CD4-positive, CD25-positive, alpha-beta regulatory T cell (primary cell): ENCODE results near the gene NFE2L3. TPM values are rescaled to one million over a fixed set of nuclear protein-coding genes. Genes with fewer than 3 reads are reported as not detected.
"Not testable (repeated sequence)": the region's sequence is repeated elsewhere in the genome, so short reads cannot be mapped to it uniquely, and the experiment has no call there.

ENCODE experiments used
- ATAC-seq, 2 donors: fragments of 150-1000 bp; cut with Tn5 transposase; one replicate each; pipeline ENCODE4 v1.10.0; 2021; ENCODE audit warnings: low read depth in 2 of 2, moderate number of reproducible peaks in 2 of 2, moderate library complexity in 1 of 2
- DNase-seq, 3 donors: peaks; one replicate each; pipeline versions ENCODE4 v3.0.0 to v3.0.0-alpha.2; 2012 to 2022; ENCODE audit warnings: mixed read lengths in 1 of 3
- H3K27ac ChIP-seq: one replicate; pipeline ENCODE4 v1.7.0; 2013; ENCODE audit warnings: mild to moderate bottlenecking, low read length; ENCODE audit not compliant: insufficient read depth, poor library complexity, severe bottlenecking
- H3K27me3 ChIP-seq: one replicate; pipeline ENCODE4 v1.7.0; 2013; ENCODE audit warnings: low read length; ENCODE audit not compliant: control insufficient read depth, insufficient read depth
- H3K36me3 ChIP-seq: one replicate; pipeline ENCODE4 v1.7.0; 2013; ENCODE audit warnings: mild to moderate bottlenecking, low read length, moderate library complexity; ENCODE audit not compliant: control insufficient read depth, insufficient read depth
- H3K4me1 ChIP-seq: 2 replicates; pipeline ENCODE4 v1.7.0; 2013; ENCODE audit warnings: mild to moderate bottlenecking, low read length; ENCODE audit not compliant: insufficient read depth, control insufficient read depth, poor library complexity, severe bottlenecking
- H3K4me3 ChIP-seq: one replicate; pipeline ENCODE4 v1.7.0; 2013; ENCODE audit warnings: low read depth, mild to moderate bottlenecking, low read length, moderate library complexity
- H3K9me3 ChIP-seq, 2 experiments: 1 replicate in 1 of 2; 2 replicates in 1 of 2; pipeline ENCODE4 v1.7.0; 2013; ENCODE audit warnings: low read length in 2 of 2, mild to moderate bottlenecking in 1 of 2, moderate library complexity in 1 of 2; ENCODE audit not compliant: control insufficient read depth in 2 of 2
- H3K27ac Mint-ChIP-seq, 3 donors: one replicate each; pipeline ENCODE4 v1.8.0; 2020 to 2022; ENCODE audit warnings: mild to moderate bottlenecking in 3 of 3, mixed read lengths in 3 of 3, moderate library complexity in 2 of 3
- H3K27me3 Mint-ChIP-seq: one replicate; pipeline ENCODE4 v1.8.0; 2022; ENCODE audit warnings: mild to moderate bottlenecking, mixed read lengths
- H3K36me3 Mint-ChIP-seq: one replicate; pipeline ENCODE4 v1.8.0; 2020; ENCODE audit warnings: mixed read lengths
- H3K4me1 Mint-ChIP-seq, 4 donors: one replicate each; pipeline ENCODE4 v1.8.0; 2020 to 2022; ENCODE audit warnings: mixed read lengths in 4 of 4, mild to moderate bottlenecking in 1 of 4
- H3K4me3 Mint-ChIP-seq, 4 donors: one replicate each; pipeline ENCODE4 v1.8.0; 2020 to 2022; ENCODE audit warnings: mild to moderate bottlenecking in 4 of 4, mixed read lengths in 4 of 4, moderate library complexity in 3 of 4
- H3K9me3 Mint-ChIP-seq, 7 donors: one replicate each; pipeline ENCODE4 v1.8.0; 2020 to 2022; ENCODE audit warnings: mixed read lengths in 7 of 7, mild to moderate bottlenecking in 3 of 7, moderate library complexity in 2 of 7
- polyA plus RNA-seq, 4 donors: library from polyadenylated mRNA; unstranded; fragments of 300-500 nt; fragmentation: Illumina TruSeq; gene quantifications; one replicate each; pipeline ENCODE4 v1.2.3, GENCODE V29; 2021
- total RNA-seq: library from RNA; stranded (reverse); gene quantifications from one replicate; pipeline ENCODE4 v1.2.3, GENCODE V29; 2022

Gene NFE2L3
- total and polyA plus RNA-seq, 5 donors from 2014 or later: 8.8 to 13.9 (median 12.8) TPM

DNA sequence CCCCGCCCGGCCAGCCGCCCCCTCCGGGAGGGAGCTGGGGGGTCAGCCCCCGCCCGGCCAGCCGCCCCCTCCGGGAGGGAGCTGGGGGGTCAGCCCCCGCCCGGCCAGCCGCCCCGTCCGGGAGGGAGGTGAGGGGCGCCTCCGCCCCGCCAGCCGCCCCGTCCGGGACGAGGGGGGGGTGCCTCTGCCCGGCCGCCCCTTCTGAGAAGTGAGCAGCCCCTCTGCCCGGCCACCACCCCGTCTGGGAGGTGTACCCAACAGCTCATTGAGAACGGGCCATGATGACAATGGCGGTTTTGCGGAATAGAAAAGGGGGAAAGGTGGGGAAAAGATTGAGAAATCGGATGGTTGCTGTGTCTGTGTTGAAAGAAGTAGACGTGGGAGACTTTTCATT lies 3.7 kb upstream of the NFE2L3 start:
- not testable (repeated sequence) for H3K27ac ChIP-seq, H3K27me3 ChIP-seq, H3K36me3 Mint-ChIP-seq, H3K36me3 ChIP-seq, H3K9me3 Mint-ChIP-seq, H3K4me3 Mint-ChIP-seq, H3K9me3 ChIP-seq, H3K27ac Mint-ChIP-seq, H3K4me3 ChIP-seq, ATAC-seq, DNase-seq
- Mint-ChIP-seq H3K4me1 (peaks cover 2 to 19% (median 8%) of the 10 kb centered on the region in 4 donors), H3K27me3 (peaks cover 13% of the 10 kb centered on the region)
- H3K4me1 ChIP-seq: peaks cover 11% of the 10 kb centered on the region

GRCh38 chr7:26149391-26149977 lies 2.5 kb upstream of the NFE2L3 start:
- DNase-seq (no peak), ATAC-seq (no peak)
- peaks cover 0 to 29% (median 17%) of the 10 kb centered on the region in 4 donors for H3K4me1 Mint-ChIP-seq
- H3K4me3 Mint-ChIP-seq: peak overlapping the region in 1 of 4 donors; percentile 100
- H3K9me3 Mint-ChIP-seq: peaks cover 0 to 2% (median 0%) of the 10 kb centered on the region in 7 donors
- no peak overlapping the region for H3K27ac Mint-ChIP-seq
- Histone ChIP-seq H3K4me1 (peaks cover 22% of the 10 kb centered on the region), H3K9me3 (no peaks in the 10 kb centered on the region), H3K4me3 (no peak overlapping the region), H3K27ac (no peak overlapping the region), H3K36me3 (no peaks in the 10 kb centered on the region), H3K27me3 (no peaks in the 10 kb centered on the region)
- peaks cover 7% of the 10 kb centered on the region for H3K27me3 Mint-ChIP-seq
- no peaks in the 10 kb centered on the region for H3K36me3 Mint-ChIP-seq

DNA sequence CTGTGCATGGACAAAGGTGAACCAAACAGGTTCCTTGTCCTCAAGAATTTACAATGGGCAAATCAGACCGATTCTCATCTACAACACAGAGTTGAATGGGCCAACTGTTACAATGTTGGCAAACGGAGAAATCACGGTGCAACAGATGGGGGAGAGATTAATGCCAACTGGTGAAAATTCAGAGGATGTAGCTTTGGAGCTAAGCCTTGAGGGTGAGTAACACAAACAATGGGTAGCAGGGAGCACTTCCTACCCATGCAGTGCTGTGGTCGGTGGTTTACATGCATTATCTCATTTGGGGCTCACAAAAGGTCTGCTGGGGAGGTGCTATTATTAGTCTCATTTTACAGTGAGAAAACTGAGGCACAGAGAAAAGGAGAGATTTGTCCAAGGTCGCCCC lies 902 bp upstream of the NFE2L3 start:
- Histone ChIP-seq H3K27me3 (no peaks in the 10 kb centered on the region), H3K27ac (no peak overlapping the region), H3K4me3 (peak overlapping the region; percentile 68), H3K4me1 (peaks cover 39% of the 10 kb centered on the region), H3K36me3 (no peaks in the 10 kb centered on the region), H3K9me3 (no peaks in the 10 kb centered on the region)
- H3K4me1 Mint-ChIP-seq: peaks cover 7 to 46% (median 31%) of the 10 kb centered on the region in 4 donors
- ATAC-seq (no peak), DNase-seq (no peak)
- H3K36me3 Mint-ChIP-seq: no peaks in the 10 kb centered on the region
- H3K27me3 Mint-ChIP-seq: peaks cover 3% of the 10 kb centered on the region
- peaks cover 0 to 2% (median 0%) of the 10 kb centered on the region in 7 donors for H3K9me3 Mint-ChIP-seq
- peak overlapping the region; percentile 54 to 96 (median 87) for H3K27ac Mint-ChIP-seq
- H3K4me3 Mint-ChIP-seq: peak overlapping the region; percentile 86 to 100 (median 89)

DNA sequence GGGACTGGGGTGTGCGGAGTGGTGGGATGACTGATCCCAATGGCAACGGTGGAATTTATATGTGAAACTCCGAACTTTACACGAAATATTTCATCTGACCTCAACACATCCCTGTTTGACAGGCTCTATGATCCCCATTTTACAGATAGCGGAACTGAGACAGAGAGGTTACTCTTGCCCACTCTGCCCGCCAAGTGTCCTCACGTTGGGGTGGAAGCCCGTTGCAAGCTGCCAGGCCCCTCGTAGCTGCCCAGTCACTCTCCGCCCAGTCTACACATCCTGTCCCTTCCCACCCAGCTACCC lies 397 bp upstream of the NFE2L3 start:
- Mint-ChIP-seq H3K4me3 (peak overlapping the region; percentile 86 to 100 (median 89)), H3K9me3 (peaks cover 0 to 2% (median 0%) of the 10 kb centered on the region in 7 donors), H3K27me3 (no peaks in the 10 kb centered on the region), H3K4me1 (peaks cover 7 to 51% (median 33%) of the 10 kb centered on the region in 4 donors), H3K27ac (peak overlapping the region; percentile 87 to 98 (median 96)), H3K36me3 (no peaks in the 10 kb centered on the region)
- Histone ChIP-seq H3K4me3 (peak overlapping the region; percentile 68), H3K27ac (peak overlapping the region; percentile 87), H3K4me1 (peaks cover 44% of the 10 kb centered on the region), H3K27me3 (no peaks in the 10 kb centered on the region), H3K36me3 (no peaks in the 10 kb centered on the region), H3K9me3 (no peaks in the 10 kb centered on the region)
- ATAC-seq: no peak
- DNase-seq: no peak

GRCh38 chr7:26152782-26153240 lies 813 bp downstream of the NFE2L3 start:
- Histone ChIP-seq H3K4me3 (peak overlapping the region; percentile 92), H3K4me1 (peaks cover 56% of the 10 kb centered on the region), H3K27ac (peak overlapping the region; percentile 87)
- H3K27ac Mint-ChIP-seq: peak overlapping the region; percentile 85 to 98 (median 92)
- not testable (repeated sequence) for H3K36me3 ChIP-seq, H3K9me3 Mint-ChIP-seq, H3K27me3 Mint-ChIP-seq, H3K9me3 ChIP-seq, H3K36me3 Mint-ChIP-seq, H3K27me3 ChIP-seq
- peaks cover 12 to 63% (median 40%) of the 10 kb centered on the region in 4 donors for H3K4me1 Mint-ChIP-seq
- DNase-seq: peak; percentile 18 to 70 (median 48)
- peak overlapping the region; percentile 97 to 100 (median 98) for H3K4me3 Mint-ChIP-seq
- ATAC-seq: peak; percentile 26 to 33

GRCh38 chr7:26153241-26153822 lies 1.3 kb downstream of the NFE2L3 start:
- H3K9me3 ChIP-seq: no peaks in the 10 kb centered on the region
- H3K27me3 Mint-ChIP-seq: no peaks in the 10 kb centered on the region
- H3K27ac Mint-ChIP-seq: peak overlapping the region; percentile 85 to 98 (median 92)
- ATAC-seq (no peak), DNase-seq (peak in 1 of 3 donors; percentile 50)
- H3K9me3 Mint-ChIP-seq: no peaks in the 10 kb centered on the region
- H3K4me3 Mint-ChIP-seq: peak overlapping the region; percentile 97 to 100 (median 98)
- H3K4me3 ChIP-seq: peak overlapping the region; percentile 92
- H3K27ac ChIP-seq: peak overlapping the region; percentile 87
- H3K36me3 Mint-ChIP-seq: no peaks in the 10 kb centered on the region
- peaks cover 12 to 68% (median 43%) of the 10 kb centered on the region in 4 donors for H3K4me1 Mint-ChIP-seq
- no peaks in the 10 kb centered on the region for H3K27me3 ChIP-seq
- peaks cover 56% of the 10 kb centered on the region for H3K4me1 ChIP-seq
- H3K36me3 ChIP-seq: no peaks in the 10 kb centered on the region

GRCh38 chr7:26153823-26154783 lies 2.1 kb downstream of the NFE2L3 start:
- Histone ChIP-seq H3K27ac (peak overlapping the region; percentile 87), H3K4me1 (peaks cover 63% of the 10 kb centered on the region), H3K9me3 (no peaks in the 10 kb centered on the region), H3K4me3 (peak overlapping the region; percentile 92), H3K36me3 (no peaks in the 10 kb centered on the region), H3K27me3 (no peaks in the 10 kb centered on the region)
- Mint-ChIP-seq H3K27me3 (no peaks in the 10 kb centered on the region), H3K4me1 (peaks cover 15 to 76% (median 51%) of the 10 kb centered on the region in 4 donors), H3K27ac (peak overlapping the region; percentile 85 to 98 (median 92)), H3K36me3 (no peaks in the 10 kb centered on the region), H3K9me3 (no peaks in the 10 kb centered on the region), H3K4me3 (peak overlapping the region; percentile 97 to 100 (median 98))
- DNase-seq (peak in 2 of 3 donors; percentile 33 to 53), ATAC-seq (no peak)
